Prostate gland (tissue), 2 donors: ENCODE measurements around the gene RTN4R.

Experiments
- POLR2A ChIP-seq: fragments of 450-650 bp; IDR thresholded peaks from one replicate; pipeline ENCODE4 v1.6.1; 2016; ENCODE audit warnings: antibody characterized with exemption, mild to moderate bottlenecking
- POLR2AphosphoS5 ChIP-seq: sonication (generic); formaldehyde crosslinking; IDR thresholded peaks from one replicate; pipeline ENCODE4 v1.6.1; 2017; ENCODE audit warnings: antibody characterized with exemption
- TF ChIP-seq, protein P1 (sequence below), 4 experiments: fragments of 200-600 bp in 2 of 4; fragments of 450-650 bp in 2 of 4; sonication (generic) in 2 of 4; IDR thresholded peaks; 1 replicate in 3 of 4; 2 replicates in 1 of 4; pipeline ENCODE4 v1.5.1; 2016 to 2019; ENCODE audit warnings: antibody characterized with exemption in 4 of 4, mild to moderate bottlenecking in 2 of 4, moderate library complexity in 2 of 4

DNA sequence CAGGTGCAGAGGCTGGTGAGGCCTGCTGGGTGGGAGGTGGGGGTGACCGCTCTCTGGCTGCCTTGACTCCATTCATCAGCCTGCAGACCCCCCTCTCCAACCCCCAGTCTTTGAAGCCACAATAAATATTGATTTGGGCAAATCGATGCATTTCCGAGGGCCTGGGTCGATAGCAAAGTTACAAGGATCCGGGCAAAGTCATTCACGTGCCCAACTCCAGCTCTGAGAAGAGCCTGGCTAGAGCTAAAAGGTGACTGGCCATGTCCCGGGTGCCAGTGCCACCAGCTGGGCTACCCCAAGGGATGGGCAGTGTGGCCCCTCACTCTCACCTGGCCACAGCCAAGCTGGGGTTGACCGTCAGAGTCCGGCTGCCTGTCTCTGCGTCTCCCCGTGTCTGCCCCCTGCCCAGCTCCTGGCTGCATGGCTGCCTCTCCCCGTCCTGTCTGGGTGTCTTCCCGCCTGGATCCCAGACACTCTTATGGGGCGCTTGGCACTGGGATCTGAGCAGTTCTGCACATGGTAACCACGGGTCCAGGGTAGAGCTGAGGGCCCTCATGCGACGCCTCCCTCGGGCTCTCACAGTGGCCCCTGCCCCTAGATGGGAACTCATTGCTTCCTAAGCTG is 70.6 kb downstream of the RTN4R start:
- TF ChIP-seq, protein P1, sequence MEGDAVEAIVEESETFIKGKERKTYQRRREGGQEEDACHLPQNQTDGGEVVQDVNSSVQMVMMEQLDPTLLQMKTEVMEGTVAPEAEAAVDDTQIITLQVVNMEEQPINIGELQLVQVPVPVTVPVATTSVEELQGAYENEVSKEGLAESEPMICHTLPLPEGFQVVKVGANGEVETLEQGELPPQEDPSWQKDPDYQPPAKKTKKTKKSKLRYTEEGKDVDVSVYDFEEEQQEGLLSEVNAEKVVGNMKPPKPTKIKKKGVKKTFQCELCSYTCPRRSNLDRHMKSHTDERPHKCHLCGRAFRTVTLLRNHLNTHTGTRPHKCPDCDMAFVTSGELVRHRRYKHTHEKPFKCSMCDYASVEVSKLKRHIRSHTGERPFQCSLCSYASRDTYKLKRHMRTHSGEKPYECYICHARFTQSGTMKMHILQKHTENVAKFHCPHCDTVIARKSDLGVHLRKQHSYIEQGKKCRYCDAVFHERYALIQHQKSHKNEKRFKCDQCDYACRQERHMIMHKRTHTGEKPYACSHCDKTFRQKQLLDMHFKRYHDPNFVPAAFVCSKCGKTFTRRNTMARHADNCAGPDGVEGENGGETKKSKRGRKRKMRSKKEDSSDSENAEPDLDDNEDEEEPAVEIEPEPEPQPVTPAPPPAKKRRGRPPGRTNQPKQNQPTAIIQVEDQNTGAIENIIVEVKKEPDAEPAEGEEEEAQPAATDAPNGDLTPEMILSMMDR (IDR thresholded peaks at IDR 0.05), result no peak
- TF ChIP-seq POLR2A (no peak), POLR2AphosphoS5 (no peak)
